Mucosa of rectum (tissue), 2 donors: ENCODE measurements around the gene PCBP3.
A peak's percentile ranks its signal among the peaks of the same experiment; 100 is the strongest.

Experiments used
- H3K27ac ChIP-seq, 2 donors: one replicate each; pipeline ENCODE4 v1.7.0; 2013; ENCODE audit warnings: inconsistent platforms in 2 of 2, low read depth in 2 of 2, low read length in 2 of 2
- H3K27me3 ChIP-seq, 2 donors: one replicate each; pipeline ENCODE4 v1.7.0; 2013; ENCODE audit warnings: low read length in 2 of 2; ENCODE audit not compliant: control insufficient read depth in 2 of 2, insufficient read depth in 2 of 2
- H3K36me3 ChIP-seq, 2 donors: one replicate each; pipeline ENCODE4 v1.7.0; 2013; ENCODE audit warnings: low read length in 2 of 2; ENCODE audit not compliant: control insufficient read depth in 2 of 2, insufficient read depth in 2 of 2
- H3K4me1 ChIP-seq, 2 donors: one replicate each; pipeline ENCODE4 v1.7.0; 2013; ENCODE audit warnings: low read length in 2 of 2, mild to moderate bottlenecking in 1 of 2; ENCODE audit not compliant: control insufficient read depth in 2 of 2, insufficient read depth in 2 of 2
- H3K4me3 ChIP-seq, 2 donors: one replicate each; pipeline ENCODE4 v1.7.0; 2013; ENCODE audit warnings: low read length in 2 of 2
- H3K9ac ChIP-seq, 2 donors: one replicate each; pipeline ENCODE4 v1.7.0; 2013; ENCODE audit warnings: low read length in 2 of 2, low read depth in 1 of 2, mild to moderate bottlenecking in 1 of 2
- H3K9me3 ChIP-seq, 2 donors: one replicate each; pipeline ENCODE4 v1.7.0; 2013; ENCODE audit warnings: low read length in 2 of 2; ENCODE audit not compliant: control insufficient read depth in 2 of 2
- donor health status: healthy.
- donor health status: Normal muscosa, but diverticular disease.

Gene PCBP3

GRCh38 chr21:45982758-45983648, 339.5 kb downstream of the PCBP3 start:
- Histone ChIP-seq H3K9me3 (no peaks in the 10 kb centered on the region), H3K27me3 (peaks cover 0 to 6% of the 10 kb centered on the region in 2 donors), H3K9ac (peak overlapping the region; percentile 52 to 69), H3K27ac (peak overlapping the region; percentile 71 to 74), H3K4me1 (peaks cover 5 to 6% of the 10 kb centered on the region in 2 donors), H3K4me3 (peak overlapping the region; percentile 64 to 68), H3K36me3 (no peaks in the 10 kb centered on the region)

DNA sequence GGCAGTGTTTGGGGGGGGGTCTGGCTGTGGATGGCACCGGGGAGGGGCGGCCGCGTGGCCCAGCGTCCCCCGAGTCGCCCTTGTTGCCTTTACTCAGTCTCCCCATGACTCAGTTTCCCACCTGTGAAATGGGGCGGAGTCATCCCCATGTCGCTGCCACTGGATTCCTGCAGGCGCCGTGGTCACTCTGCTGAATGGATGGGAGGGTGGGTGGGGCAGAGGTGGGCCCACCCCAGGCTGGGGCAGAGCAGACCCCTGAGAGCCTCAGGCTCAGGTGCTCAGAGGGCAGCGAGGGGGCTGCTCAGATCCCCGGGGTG, 340.1 kb downstream of the PCBP3 start:
- Histone ChIP-seq H3K9ac (peak overlapping the region in 1 of 2 donors; percentile 69), H3K4me3 (peak overlapping the region; percentile 62 to 64), H3K27ac (peak overlapping the region; percentile 20 to 74), H3K27me3 (peaks cover 0 to 6% of the 10 kb centered on the region in 2 donors), H3K36me3 (no peaks in the 10 kb centered on the region), H3K4me1 (peaks cover 5 to 6% of the 10 kb centered on the region in 2 donors), H3K9me3 (no peaks in the 10 kb centered on the region)

- Histone ChIP-seq H3K9me3 (no peaks in the 10 kb centered on the region), H3K9ac (peak overlapping the region in 1 of 2 donors; percentile 43), H3K27ac (peak overlapping the region; percentile 37 to 52), H3K4me3 (no peak overlapping the region), H3K27me3 (peaks cover 0 to 6% of the 10 kb centered on the region in 2 donors), H3K4me1 (peaks cover 5 to 6% of the 10 kb centered on the region in 2 donors), H3K36me3 (no peaks in the 10 kb centered on the region)
Observed at GRCh38 chr21:45983981-45984551, 340.5 kb downstream of the PCBP3 start.

GRCh38 chr21:45984584-45985095, 341.1 kb downstream of the PCBP3 start:
- Histone ChIP-seq H3K36me3 (no peaks in the 10 kb centered on the region), H3K27ac (peak overlapping the region; percentile 37 to 52), H3K9ac (no peak overlapping the region), H3K4me1 (peaks cover 5 to 6% of the 10 kb centered on the region in 2 donors), H3K9me3 (no peaks in the 10 kb centered on the region), H3K4me3 (no peak overlapping the region), H3K27me3 (peaks cover 0 to 3% of the 10 kb centered on the region in 2 donors)

DNA sequence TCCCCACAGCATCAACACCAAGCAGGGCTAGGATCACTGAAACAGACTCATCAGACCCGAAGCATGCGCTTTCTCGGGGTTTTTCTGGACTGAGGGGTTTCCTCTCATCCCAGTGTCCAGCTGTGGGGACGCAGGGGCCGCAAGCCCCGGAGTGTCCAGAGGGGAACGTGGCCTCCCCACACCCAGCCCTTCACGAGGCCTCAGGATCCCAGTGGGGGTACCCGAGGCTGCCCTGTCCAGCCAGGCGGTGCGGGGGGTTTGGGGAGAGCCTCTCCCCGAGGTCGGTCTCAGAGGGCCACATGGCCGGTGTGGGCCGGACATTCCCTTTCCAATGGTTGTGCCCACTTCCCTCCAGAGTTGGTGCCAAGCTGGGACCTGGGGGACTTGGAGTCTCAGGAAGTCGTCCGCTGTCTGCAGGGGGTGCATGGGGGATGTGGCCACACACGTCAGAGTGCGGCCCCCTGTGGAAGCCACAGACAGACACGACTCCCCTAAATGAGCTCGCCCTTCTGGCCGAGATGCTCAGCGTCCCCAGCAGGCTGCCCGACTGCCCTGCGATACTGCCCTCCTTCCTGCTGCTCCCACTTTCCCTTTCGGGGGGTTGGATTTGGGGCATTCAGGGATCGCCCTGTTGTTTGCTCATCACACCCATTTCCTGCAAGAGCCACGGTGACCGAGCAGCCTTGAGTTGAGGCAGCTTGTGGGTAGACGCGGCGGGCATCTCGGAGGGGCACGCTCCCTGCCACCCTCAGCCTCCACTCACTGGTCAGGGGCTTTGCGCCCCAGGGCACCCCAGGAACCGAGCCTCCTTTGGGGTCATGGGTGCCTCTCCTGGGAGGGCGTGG, 342.2 kb downstream of the PCBP3 start:
- no peaks in the 10 kb centered on the region for H3K27me3 ChIP-seq
- H3K27ac ChIP-seq, result peak overlapping the region in 1 of 2 donors; percentile 48
- H3K9me3 ChIP-seq, result no peaks in the 10 kb centered on the region
- H3K4me1 ChIP-seq, result peaks cover 4 to 5% of the 10 kb centered on the region in 2 donors
- no peak overlapping the region for H3K4me3 ChIP-seq
- H3K36me3 ChIP-seq, result no peaks in the 10 kb centered on the region
- H3K9ac ChIP-seq, result peak overlapping the region in 1 of 2 donors; percentile 32

DNA sequence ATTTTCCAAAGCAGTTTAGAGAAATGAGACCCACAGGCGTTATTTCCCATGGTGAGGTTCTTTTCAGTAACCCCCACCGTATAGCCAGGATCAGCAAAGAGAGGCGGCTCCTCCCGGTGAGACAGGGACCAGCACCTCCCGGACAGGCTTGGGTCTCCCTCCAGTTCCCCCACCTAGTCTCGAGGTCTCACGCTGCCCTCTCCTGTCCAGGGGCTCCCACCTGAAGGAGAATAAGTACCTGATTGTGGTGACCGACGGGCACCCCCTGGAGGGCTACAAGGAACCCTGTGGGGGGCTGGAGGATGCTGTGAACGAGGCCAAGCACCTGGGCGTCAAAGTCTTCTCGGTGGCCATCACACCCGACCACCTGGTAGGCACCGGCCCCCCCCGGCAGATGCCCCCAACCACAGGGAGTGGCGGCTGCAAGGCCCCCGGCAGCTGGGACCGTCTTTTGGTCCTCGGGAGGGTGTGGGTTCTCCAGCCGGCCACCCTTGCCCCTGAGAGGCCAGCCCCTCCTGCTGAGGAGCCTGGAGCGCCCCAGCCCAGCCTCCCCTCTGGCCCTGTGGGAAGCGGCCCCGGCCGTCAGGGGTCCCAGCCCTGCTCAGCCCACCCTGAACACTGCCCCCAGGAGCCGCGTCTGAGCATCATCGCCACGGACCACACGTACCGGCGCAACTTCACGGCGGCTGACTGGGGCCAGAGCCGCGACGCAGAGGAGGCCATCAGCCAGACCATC, 343.0 kb downstream of the PCBP3 start:
- no peaks in the 10 kb centered on the region for H3K36me3 ChIP-seq
- no peaks in the 10 kb centered on the region for H3K27me3 ChIP-seq
- H3K4me1 ChIP-seq, result peaks cover 0 to 2% of the 10 kb centered on the region in 2 donors
- H3K4me3 ChIP-seq, result no peak overlapping the region
- peak overlapping the region in 1 of 2 donors; percentile 48 for H3K27ac ChIP-seq
- H3K9me3 ChIP-seq, result no peaks in the 10 kb centered on the region
- H3K9ac ChIP-seq, result no peak overlapping the region

DNA sequence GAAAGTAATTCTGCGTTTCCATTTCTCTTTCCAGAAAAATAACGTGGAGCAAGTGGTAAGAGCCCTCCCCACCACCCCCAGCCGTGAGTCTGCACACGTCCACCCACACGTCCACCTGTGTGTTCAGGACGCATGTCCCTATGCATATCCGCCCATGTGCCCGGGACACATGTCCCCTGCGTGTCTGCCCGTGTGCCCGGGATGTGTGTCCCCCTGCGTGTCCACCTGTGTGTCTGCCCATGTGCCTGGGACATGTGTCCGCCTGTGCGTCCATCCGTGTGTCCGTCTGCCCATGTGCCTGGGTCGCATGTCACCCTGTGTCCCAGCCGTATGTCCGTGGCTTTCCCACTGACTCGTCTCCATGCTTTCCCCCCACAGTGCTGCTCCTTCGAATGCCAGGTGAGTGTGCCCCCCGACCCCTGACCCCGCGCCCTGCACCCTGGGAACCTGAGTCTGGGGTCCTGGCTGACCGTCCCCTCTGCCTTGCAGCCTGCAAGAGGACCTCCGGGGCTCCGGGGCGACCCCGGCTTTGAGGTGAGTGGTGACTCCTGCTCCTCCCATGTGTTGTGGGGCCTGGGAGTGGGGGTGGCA, 343.7 kb downstream of the PCBP3 start:
- no peak overlapping the region for H3K4me3 ChIP-seq
- H3K9ac ChIP-seq, result no peak overlapping the region
- H3K36me3 ChIP-seq, result no peaks in the 10 kb centered on the region
- H3K27me3 ChIP-seq, result no peaks in the 10 kb centered on the region
- no peaks in the 10 kb centered on the region for H3K9me3 ChIP-seq
- no peak overlapping the region for H3K27ac ChIP-seq
- H3K4me1 ChIP-seq, result peaks cover 0 to 2% of the 10 kb centered on the region in 2 donors

DNA sequence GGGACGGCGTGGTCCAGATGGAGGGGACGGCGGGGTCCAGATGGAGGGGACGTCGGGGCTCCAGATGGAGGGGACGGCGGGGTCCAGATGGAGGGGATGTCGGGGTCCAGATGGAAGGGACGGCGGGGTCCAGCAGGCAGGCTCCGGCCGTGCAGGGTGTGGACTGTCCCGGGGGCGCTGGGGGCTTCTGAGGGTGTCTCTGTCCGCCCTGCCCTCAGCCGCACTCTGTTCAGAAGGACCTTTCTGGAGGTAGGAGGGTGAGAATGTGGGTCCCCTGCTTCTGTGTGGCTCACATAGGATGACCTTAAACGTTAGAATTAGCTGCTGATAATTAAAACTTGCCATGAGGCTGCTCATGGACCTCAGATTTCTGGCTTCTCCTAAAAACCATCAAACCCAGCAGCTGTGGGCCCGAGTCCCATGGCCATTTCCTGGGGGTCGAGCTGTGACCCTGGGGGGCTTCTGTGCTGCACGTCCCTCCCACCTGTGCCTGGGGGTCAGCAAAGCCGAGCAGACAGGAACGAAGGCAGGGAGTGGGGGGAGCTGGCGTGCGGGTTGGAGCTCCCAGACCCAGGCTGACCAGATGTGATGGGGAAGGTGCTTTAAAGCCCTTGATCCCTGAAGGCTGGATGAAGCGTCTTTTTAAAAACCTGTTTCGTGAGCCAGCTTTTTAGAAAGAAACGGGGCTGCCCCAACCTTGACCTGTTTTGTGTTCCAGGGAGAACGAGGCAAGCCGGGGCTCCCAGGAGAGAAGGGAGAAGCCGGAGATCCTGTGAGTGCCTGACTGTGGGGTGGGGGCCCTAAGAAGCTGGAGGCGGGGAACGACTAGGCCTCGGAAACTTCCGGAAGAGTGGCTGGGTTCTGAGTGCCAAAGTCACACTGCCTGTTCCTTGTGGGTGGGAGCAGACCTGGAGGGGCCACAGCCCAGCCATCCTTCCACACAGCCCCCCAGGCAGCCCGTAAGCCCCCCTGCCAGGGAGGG, 345.1 kb downstream of the PCBP3 start:
- Histone ChIP-seq H3K36me3 (no peaks in the 10 kb centered on the region), H3K9me3 (no peaks in the 10 kb centered on the region), H3K9ac (no peak overlapping the region), H3K4me3 (no peak overlapping the region), H3K4me1 (peaks cover 0 to 2% of the 10 kb centered on the region in 2 donors), H3K27ac (no peak overlapping the region), H3K27me3 (no peaks in the 10 kb centered on the region)
